ENCODE data around the gene CDIPT.

- TF ChIP-seq CTCF (IDR thresholded peaks at IDR 0.05) (no peak), EP300 (IDR thresholded peaks at IDR 0.05) (no peak)
These were observed 28.9 kb downstream of the CDIPT start for GRCh38 chr16:29834079-29834478.
